HG03460 (cell line): ENCODE results near the gene CCDC3.
"Not testable (repeated sequence)": the region's sequence is repeated elsewhere in the genome, so short reads cannot be mapped to it uniquely, and the experiment has no call there.

Source experiments
- ATAC-seq: cut with Tn5 transposase; IDR thresholded peaks from one replicate; pipeline ENCODE4 v1.9.1; 2021; ENCODE audit not compliant: unreplicated experiment

Gene CCDC3

DNA sequence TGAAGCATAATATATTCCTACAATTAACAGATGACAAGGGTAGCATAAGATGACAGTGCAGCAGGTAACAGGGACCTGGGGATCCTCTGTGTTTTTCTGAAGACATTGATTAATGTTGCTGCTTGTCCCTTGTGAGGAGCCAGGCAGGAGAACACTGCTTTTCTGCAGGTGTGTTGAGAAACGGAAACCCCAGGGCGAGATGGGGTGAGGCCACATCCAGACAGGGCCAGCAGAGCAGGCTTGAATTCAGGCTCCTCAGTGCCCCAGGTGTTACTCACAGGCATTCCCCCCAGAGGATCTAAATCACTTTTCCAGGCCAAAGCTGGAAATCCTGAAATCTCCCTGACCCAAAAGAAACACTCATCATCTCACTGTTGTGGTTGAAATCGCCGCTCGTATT lies 105.3 kb downstream of the CCDC3 start:
- no peak for ATAC-seq

DNA sequence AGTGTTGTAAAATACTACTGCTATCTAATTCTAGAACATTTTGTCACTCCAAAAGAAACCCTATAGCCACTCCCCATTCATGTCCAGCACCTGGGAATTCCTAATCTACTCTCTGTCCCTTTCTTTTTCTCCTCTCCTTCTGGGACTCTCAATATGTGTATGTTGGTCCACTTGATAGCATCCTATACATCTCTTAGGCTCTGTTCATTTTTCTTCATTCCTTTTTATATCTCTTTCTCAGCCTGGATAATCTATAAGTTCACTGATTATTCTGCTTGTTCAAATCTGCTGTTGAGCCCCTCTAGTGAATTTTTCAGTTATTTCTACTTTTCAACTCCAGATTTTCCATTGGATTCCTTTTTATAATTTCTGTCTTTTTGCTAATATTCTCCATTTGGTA lies 108.6 kb downstream of the CCDC3 start:
- no peak for ATAC-seq

DNA sequence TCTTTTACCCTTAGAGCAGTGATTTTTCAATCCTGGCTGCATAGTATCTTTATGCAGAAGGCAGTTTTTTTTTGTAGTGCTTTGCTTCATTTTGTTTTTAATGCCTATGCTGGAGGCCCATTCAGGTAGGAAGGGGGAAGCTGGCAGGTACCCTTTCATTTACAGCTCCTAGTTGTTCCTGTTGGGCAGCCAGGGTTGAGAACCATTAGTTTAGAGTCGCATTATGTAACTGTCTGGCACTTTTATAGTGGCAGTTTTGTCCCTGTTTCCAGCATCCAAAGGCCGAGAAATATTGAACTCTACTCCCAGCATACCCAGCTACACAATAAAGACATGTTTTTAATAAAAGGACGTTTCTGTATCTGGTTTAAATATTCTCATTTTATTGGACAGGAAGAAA lies 110.6 kb downstream of the CCDC3 start:
- ATAC-seq: no peak

- no peak for ATAC-seq
Observed at GRCh38 chr10:12888470-12888869, 113.0 kb downstream of the CCDC3 start.

DNA sequence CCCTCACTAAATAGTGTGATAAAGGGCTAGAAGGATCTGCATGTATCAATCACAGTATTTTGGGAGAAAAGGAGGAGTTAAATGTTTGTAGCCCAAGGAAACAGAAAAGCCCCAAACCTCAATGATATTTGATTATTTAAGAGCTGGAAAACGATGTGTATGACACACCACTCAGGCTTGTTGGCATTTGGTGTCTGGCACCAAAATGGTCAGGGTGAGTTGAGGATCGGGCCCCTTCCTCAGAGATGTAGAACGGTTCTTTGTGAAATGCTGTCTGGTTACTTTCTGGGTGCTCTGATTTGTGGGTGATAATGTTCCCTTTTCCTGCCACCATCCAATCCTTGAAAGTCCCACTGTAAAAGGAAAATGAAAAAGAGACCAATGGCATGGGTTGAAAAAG lies 113.7 kb downstream of the CCDC3 start:
- no peak for ATAC-seq

DNA sequence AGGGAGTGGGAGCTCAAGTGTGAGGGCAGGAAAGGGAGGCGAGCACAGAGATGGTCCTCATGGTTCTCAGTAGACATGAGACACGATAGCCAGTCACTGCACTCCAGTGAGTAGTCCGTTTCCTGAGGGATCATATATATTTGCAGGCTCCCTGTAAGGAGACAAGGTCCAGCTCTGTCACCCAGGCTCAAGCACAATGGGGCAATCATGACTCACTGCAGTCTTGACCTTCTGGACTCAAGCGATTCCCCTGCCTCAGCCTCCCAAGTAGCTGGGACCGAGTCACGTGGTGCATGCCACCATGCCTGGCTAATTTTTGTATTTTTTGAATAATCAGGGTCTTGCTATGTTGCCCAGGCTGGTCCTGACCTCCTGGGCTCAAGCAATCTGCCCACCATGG lies 116.7 kb downstream of the CCDC3 start:
- no peak for ATAC-seq

DNA sequence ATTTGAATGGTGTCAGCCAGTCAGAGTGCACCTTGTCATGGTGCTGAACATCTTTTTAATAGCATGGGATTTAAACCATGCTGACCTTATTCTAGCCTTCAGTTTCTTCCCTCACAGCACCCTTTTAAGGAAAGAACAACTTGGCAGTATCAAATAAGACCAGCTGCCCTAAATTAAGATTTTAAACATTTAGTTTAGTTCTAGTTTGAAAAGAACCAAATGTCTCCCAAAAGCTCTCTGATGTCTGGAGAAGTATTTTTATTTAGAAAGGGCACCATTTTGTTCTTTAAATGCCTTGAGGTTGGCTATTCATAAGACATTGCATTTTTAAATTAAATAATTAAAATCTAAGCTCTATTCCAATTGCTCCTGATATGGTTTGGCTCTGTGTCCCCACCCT lies 121.1 kb downstream of the CCDC3 start:
- ATAC-seq: no peak

- no peak for ATAC-seq
Observed at GRCh38 chr10:12877150-12877549, 124.4 kb downstream of the CCDC3 start.

DNA sequence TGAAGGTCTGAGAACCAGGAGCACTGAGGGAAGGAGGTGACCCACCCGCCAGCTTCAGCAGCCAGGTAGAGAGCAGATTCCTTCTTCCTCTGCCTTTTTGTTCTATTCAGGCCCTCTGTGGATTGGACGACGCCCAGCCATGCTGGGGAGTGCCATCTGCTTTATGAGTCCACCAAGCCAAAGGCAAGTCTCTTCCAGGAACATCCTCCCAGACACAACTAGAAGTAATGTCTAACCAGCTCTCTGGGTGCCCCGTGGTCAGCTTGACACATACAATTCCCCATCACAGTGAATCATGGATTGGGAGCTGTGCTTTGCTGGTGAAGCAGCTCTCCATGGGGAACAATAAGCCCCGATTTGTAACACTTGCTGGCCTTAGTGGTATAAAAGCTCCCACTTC lies 125.2 kb downstream of the CCDC3 start:
- ATAC-seq: no peak

- no peak for ATAC-seq
Observed at GRCh38 chr10:12875100-12875499, 126.4 kb downstream of the CCDC3 start.

- no peak for ATAC-seq
Observed at GRCh38 chr10:12874501-12874900, 127.0 kb downstream of the CCDC3 start.

GRCh38 chr10:12873172-12873571 lies 128.3 kb downstream of the CCDC3 start:
- ATAC-seq: no peak

DNA sequence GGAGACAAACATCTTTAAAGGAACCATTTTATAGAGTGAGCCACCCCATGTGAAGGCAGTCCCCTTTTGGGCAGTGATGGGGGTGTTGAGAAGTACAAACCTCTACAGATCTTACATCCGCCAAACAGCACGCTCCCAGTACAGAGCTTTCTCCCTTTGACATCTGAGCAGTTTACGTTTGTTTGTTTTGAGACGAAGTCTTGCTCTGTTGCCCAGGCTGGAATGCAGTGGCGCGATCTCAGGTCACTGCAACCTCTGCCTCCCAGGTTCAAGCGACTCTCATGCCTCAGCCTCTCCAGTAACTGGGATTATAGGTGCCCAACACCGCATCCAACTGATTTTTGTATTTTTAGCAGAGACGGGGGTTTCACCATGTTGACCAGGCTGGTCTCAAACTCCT lies 128.9 kb downstream of the CCDC3 start:
- no peak for ATAC-seq

DNA sequence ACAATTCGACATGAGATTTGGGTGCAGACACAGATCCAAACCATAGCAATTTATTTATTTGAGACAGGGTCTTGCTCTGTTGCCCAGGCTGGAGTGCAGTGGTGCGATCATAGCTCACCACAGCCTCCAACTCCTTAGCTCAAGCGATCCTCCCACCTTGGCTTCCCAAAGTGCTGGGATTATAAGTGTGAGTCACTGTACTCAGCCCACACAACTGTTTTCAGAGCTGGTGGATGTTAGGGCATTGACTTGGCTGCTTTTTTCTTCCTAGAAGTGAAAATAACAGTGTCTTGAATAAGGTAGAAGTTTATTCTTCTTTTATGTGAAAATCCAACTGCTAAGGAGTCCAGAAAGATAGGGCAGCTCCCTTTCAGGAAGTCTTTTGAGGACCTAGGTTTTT lies 132.1 kb downstream of the CCDC3 start:
- no peak for ATAC-seq

DNA sequence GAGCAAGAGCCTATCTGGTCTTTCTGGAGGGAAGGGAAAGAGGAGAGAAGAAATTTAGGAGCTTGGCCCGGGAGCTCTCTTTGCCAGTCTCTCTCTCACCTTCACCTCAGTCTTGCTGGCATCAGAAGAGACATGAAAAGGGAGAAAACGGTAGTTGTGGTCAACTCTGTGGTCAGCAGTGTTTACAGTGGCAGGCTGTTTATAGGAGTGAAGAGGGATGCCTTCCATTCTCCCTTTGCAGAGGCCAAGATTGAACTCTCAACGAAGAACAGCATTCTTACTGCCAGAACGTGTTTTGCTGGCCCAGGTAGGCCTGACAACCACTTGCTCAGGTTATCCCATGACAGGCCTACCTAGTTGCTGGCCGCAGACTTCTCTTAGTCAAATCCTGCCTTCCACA lies 133.3 kb downstream of the CCDC3 start:
- ATAC-seq: no peak

GRCh38 chr10:12865515-12865914 lies 136.0 kb downstream of the CCDC3 start:
- not testable (repeated sequence) for ATAC-seq

DNA sequence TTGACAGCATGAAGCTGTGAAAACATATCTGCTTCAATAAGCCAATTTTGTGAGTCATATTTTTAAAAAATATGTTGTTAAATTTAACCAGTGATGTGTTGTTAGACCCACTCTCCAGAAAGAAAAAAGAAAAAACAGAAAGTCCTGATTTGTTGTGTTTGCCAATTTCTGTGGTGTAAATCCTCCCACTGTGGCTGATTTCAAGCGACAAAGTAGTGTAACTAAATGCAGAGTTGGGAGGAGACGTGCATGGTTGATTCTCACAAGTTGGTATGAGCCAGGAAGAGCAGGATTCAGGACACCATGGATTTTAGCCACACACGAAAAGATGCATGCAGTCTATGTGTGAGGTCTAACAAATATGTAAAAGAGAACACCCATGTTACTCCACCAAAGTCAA lies 139.1 kb downstream of the CCDC3 start:
- no peak for ATAC-seq

GRCh38 chr10:12854988-12855387 lies 146.5 kb downstream of the CCDC3 start:
- no peak for ATAC-seq

DNA sequence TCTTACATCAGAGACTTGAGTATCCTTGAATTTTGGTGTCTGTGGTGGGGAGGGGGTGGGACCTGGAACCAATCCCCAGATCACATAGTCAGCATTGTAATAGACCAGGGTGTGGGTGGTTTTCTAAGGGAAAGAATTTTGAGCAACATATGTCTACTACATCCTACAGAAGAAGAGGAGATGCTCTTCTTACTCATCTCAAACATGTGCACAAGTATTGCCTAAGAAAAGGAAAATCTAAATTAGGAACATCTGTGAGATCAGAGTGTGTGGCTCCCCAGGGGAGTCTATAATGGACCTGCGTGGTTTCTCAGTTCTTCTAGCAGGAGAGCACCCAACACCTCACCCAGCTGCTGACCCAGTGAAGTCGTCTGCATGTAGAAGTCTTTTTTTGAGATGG lies 148.8 kb downstream of the CCDC3 start:
- no peak for ATAC-seq

GRCh38 chr10:12849319-12850181 lies 152.0 kb downstream of the CCDC3 start:
- ATAC-seq: no peak

DNA sequence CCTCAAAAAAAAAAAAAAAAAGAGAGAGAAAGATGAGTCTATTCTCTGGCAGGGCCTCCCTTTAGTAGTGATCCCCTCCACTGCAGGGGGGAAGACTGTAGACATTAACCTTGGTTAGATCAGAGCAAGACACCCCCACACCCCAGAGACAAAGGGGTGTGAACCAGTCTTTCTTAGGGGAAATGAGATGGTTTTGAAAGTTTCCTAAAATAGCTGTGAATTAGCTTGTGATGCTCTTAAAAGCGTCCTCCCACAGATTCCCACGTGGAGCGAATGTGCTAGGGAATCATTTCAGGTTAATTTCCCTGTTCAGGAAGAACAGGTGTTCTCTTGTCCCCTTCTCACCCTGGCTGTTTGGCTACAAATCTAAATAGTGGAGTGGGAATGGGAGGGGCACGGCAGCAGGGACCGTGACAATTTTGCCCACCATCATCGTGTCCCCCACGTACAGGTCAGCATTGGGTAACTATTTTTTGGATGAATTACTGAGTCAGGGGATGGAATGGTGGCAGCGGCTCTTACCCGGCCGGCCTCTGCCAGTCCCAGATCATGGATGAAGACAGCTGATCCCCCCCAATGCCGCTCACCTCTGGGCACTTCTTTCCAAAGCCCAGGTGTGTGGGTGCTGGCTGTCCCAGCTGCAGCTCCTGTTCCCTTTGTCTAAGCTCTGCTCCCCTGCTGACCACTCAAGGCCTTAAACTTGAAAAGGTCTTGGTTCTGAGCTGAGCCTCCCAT lies 152.9 kb downstream of the CCDC3 start:
- ATAC-seq: no peak

DNA sequence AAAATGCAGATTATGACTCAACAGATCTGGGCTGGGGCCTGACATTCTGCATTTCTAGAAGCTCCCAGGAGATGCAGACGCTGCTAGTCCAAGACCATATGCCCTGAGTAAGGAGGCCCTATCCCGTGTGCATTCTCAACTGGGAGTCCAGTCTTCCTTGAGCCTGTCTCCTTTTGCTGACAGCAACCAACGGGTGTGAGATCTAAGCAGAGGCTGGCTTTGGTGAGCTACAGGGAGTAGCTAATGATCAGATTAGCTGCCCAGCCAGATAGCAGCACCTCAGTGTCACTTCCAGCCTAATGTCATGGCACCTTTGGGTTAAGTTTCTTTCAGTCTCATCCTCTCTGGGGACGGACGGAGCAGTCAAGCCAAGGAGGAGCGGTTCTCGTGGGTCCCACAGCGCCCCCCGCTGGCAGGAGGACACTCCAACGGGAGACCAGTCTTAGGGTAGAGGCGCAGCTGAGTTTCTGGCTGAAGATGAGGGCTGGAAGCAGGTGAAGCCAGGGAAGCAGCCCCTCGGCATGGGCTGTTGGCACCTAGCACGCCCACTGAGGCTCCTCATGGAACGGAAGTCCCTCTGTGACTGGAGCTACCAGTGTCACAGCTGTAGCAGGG lies 154.0 kb downstream of the CCDC3 start:
- ATAC-seq: no peak
